DMS53 treated with DMSO at 0.1 percent for 48 hours (cell line): Measurements from ENCODE around the gene ZNF784.

Experiments
- DNase-seq: peaks from one replicate; lab custom pipeline; 2025; ENCODE audit not compliant: unreplicated experiment; lab: John Stamatoyannopoulos, UW

Gene ZNF784

GRCh38 chr19:55656988-55657747 lies 32.8 kb upstream of the ZNF784 start:
- no peak for DNase-seq

- no peak for DNase-seq
These were observed 32.2 kb upstream of the ZNF784 start for GRCh38 chr19:55656552-55656951.

- DNase-seq = no peak
These were observed 31.3 kb upstream of the ZNF784 start for GRCh38 chr19:55655648-55656040.

- peak; percentile 93 for DNase-seq
These were observed 30.7 kb upstream of the ZNF784 start, which contains the start of gene U2AF2 for GRCh38 chr19:55654868-55655647. Gene U2AF2, plus strand, starts transcription at chr19:55655035. Its CDS starts 70 bp downstream, at chr19:55655105.

GRCh38 chr19:55654323-55654867 lies 30.0 kb upstream of the ZNF784 start:
- peak; percentile 98 for DNase-seq

GRCh38 chr19:55653651-55654322 lies 29.4 kb upstream of the ZNF784 start:
- peak; percentile 98 for DNase-seq

GRCh38 chr19:55652311-55653128 lies 28.2 kb upstream of the ZNF784 start:
- no peak for DNase-seq

- no peak for DNase-seq
These were observed 26.9 kb upstream of the ZNF784 start for GRCh38 chr19:55651236-55651635.

- DNase-seq = no peak
These were observed 26.4 kb upstream of the ZNF784 start for GRCh38 chr19:55650602-55651230.

- DNase-seq = no peak
These were observed 25.8 kb upstream of the ZNF784 start for GRCh38 chr19:55650126-55650557.

- DNase-seq = no peak
These were observed 25.1 kb upstream of the ZNF784 start for GRCh38 chr19:55649268-55650125.

- DNase-seq = no peak
These were observed 24.4 kb upstream of the ZNF784 start for GRCh38 chr19:55648585-55649267.

- DNase-seq = peak; percentile 54
These were observed 23.6 kb upstream of the ZNF784 start, which contains the start of gene CCDC106 for GRCh38 chr19:55647732-55648584. Gene CCDC106, plus strand, starts transcription at chr19:55648212. Its CDS starts 835 bp downstream, at chr19:55649047.

GRCh38 chr19:55646889-55647731 lies 22.7 kb upstream of the ZNF784 start:
- peak; percentile 24 for DNase-seq

- no peak for DNase-seq
These were observed 21.1 kb upstream of the ZNF784 start for GRCh38 chr19:55645512-55645881.

- no peak for DNase-seq
These were observed 20.6 kb upstream of the ZNF784 start for GRCh38 chr19:55644842-55645511.
